NCI-H146 (cell line): ENCODE data around the gene CBR3.
A peak's percentile ranks its signal among the peaks of the same experiment; 100 is the strongest.

Experiments
- DNase-seq: peaks from one replicate; lab custom pipeline; 2025; lab: John Stamatoyannopoulos, UW

The CBR3 gene

DNA sequence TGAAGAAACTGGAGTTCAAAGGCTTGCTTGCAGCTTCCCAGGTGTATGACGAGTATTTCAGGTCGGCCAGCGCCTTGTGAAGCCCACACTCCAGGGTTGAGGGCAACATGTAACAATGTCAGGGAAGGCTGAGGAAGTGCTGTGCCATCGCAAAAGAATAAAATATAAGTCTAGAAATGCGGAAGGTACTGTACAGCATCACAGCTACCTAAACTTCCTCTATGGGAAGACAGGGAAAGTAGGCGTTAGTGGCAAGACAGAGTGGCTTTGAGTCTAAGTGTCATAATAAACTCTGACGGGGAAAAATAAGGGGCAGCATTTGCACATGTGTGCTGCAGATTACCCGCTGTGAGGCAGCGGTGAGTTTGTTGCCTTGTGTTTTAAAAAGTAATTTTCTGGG, 50.6 kb downstream of the CBR3 start:
- DNase-seq = no peak

DNA sequence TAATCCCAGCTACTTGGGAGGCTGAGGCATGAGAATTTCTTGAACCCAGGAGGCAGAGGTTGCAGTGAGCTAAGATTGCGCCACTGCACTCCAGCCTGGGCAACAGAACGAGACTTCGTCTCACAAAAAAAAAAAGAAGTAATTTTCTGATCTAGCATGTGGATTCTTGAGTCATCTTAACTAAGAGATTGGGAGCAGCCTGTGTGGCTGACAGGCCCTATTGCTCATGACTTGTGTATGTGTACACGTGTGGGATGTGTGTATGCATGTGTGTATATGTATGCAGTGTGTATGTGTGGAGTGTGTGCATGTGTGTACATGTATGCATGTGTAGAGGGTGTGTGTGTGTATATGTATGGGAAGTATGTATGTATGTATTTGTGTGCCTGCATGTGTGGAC, 51.2 kb downstream of the CBR3 start:
- no peak for DNase-seq

DNA sequence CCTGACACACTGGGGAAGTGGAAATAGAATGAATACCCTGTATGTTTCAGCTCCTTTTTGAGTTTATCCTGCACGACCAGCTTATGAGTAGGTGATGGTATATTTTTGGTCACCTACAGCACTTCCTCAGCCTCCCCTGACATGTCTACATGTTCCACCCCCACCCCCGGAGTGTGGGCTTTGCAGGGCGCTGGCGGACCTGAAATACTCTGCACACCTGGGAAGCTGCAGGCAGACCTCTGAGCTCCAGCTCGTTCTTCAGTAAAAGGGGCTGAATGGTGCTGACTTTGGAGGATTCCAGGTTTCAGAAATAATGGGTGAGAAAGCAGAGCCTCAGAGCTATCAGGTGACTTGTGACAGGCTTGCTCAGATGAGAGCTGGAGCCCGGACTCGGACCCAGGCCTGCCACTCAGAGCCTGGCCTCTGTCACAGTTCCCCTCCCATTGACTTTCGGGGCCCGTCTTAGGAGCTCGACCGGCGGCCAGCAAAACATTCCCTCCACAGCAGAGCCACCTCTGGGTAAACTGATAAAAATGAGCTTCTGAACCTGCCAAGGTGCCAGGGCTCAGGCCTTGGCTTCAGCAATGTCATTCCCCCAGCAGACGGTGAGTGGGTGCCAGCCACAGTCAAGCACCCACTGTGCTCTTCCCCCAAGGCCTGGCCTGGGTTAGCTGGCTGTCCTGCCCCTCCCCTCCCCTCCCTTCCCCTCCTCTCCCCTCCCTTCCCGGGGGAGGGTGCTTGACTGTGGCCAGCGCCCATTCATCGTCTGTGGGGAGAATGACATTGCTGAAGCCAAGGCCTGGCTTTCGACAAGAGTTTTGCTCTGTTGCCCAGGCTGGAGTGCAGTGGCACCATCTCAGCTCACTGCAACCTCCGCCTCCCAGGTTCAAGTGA, 51.9 kb downstream of the CBR3 start:
- no peak for DNase-seq

DNA sequence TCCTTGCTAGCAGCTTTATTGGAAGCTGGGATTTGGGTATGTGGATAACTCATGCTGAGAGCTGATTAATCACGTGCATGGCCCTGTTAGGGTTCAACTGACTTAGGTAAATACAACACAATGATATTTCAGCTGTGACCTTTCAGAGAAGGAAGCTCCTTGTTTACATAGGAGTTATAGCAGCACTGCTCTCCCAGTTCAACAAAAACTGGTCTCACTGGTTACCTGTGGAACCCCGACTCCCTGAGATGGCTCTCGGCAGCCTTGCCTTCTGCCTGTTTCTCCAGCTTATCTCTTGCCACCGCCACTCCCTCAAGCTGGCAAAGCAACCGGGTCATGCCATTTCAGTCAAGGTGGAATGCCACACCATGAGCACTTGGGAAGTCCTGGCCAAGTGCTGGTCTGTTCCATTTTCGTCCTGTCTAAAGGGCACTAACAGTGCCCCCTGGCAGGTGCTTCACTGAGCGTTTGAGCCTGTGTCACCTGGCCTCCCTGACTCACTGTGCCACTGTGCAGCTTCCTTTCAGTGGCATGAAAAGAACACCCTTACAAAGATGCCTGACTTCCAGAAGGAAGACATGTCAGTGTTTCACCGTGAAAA, 53.3 kb downstream of the CBR3 start:
- peak; percentile 84 for DNase-seq

DNA sequence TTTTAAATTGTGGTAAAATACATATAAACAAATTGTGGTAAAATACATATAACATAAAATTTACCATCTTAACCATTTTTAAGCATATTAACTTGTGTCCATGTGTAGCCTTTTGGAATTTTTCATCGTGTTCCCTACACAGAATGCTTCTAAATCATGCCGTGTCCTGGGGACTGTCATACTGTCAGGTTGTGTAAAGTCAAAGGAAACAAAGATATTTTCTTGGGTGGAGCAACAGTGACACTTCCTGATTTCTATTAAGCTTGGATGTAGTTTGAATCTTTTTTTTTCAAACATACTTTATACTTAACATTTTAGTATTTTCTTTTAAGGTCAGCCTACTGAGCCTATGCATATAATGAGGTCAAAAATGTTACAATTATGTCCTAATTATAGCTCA, 54.1 kb downstream of the CBR3 start:
- DNase-seq = no peak

DNA sequence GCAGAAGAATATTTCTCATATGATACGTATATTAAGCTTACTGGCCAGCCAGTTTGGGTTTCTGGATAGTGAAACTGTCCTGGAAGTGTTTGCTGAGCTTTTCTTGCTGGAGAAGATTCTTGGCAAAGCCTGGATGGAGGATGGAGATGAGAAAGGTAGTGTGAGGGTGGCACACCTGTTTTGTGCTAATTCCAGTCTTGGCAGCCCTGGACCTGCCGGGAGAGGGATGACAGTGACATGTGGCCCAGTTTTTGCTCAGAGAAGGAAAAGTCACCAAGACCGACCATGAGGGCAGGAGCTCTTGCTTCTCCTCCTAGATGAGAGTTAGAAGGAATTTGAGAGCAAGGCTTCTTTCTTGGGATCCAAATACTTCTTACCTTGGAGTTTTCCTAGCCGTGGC, 55.9 kb downstream of the CBR3 start:
- no peak for DNase-seq

DNA sequence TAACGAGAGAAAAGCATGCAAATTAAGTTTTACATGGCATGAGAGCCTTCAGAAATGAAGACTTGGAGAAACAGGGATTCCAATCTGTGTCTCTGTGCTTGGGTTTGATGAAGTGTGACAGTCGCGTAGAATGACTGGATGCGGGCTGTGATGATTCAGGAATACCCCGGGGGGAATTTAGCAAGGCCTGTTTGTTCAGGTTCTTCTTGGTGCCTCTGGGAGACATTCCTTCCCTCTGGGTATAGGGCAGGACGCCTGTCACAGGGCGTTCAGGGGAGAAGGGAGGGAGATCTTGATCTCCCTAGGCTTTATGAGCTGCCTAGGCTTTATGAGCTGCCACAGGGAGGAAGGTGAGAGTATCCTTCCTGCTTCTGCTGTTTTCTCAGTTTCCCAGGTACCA, 58.3 kb downstream of the CBR3 start:
- DNase-seq = no peak

DNA sequence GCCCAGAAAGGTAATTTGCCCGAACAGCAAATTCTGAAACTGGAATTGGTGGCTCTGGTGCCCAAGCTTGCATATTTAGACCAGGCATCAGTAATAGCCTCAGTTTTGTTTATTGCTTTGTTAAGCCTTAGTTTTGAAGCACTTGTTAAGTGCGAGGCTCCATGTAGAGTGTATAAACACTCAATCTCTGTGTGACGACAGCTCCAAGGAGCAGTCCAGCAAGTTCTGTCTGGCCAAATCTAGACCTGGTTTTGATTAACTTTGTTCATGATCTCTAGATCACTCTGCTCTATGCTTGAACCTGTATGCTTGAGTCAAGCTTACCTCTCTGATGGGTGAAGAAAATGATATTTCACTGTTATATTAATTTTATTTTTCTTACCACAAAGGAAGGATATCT, 59.1 kb downstream of the CBR3 start:
- DNase-seq = no peak

DNA sequence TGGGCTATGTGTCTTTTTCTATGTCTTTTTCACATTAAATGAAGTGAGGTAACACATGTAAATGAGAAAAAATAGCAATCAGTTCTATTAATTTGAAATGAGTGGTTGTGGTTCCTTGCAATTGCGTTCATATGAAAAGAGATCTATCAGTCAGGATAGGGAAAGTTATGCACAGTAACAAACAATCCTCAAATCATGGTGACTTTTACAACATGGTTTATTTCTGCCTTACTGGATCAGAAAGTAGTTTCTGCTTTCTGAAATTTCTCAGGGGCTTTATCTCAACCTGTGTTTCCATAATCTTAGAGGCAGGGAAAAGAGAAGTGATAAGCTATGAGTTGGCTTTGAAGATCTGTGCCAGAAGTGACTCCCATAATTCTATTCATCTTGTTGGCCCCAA, 60.7 kb downstream of the CBR3 start:
- DNase-seq = no peak
